WTC11 (cell line): ENCODE measurements around the gene GP2. TPM values are rescaled to one million over a fixed set of nuclear protein-coding genes. Genes with fewer than 3 reads are reported as not detected.

Source experiments
- ATAC-seq: fragments of 200-7000 bp; cut with Tn5 transposase; 2 replicates; pipeline ENCODE4 v1.10.0; 2021; ENCODE audit warnings: mild to moderate bottlenecking, moderate library complexity
- CTCF ChIA-PET: fragments of 300-600 bp; sonication (Branson Sonifier 250); formaldehyde crosslinking; loops from one replicate; lab custom pipeline; 2021; ENCODE audit warnings: antibody characterized with exemption; lab: Charles Lee
- POLR2A ChIA-PET: fragments of 350-600 bp; sonication (Branson Sonifier 250); formaldehyde crosslinking; loops from one replicate; lab custom pipeline; 2021; ENCODE audit warnings: antibody characterized with exemption; lab: Charles Lee
- DNase-seq: peaks from one replicate; pipeline ENCODE4 v3.0.0; 2021; ENCODE audit warnings: low spot score
- H3K27ac Mint-ChIP-seq: 2 replicates; pipeline ENCODE4 v1.8.0; 2021; ENCODE audit warnings: mixed read lengths
- H3K27me3 Mint-ChIP-seq: 2 replicates; pipeline ENCODE4 v1.8.0; 2021; ENCODE audit warnings: low read depth, mild to moderate bottlenecking, moderate library complexity, mixed read lengths
- H3K36me3 Mint-ChIP-seq: 2 replicates; pipeline ENCODE4 v1.8.0; 2021; ENCODE audit warnings: mixed read lengths
- H3K4me1 Mint-ChIP-seq: 2 replicates; pipeline ENCODE4 v1.8.0; 2022; ENCODE audit warnings: mixed read lengths
- H3K4me3 Mint-ChIP-seq: 2 replicates; pipeline ENCODE4 v1.8.0; 2021; ENCODE audit warnings: mild to moderate bottlenecking, moderate library complexity, mixed read lengths
- H3K9me3 Mint-ChIP-seq: 2 replicates; pipeline ENCODE4 v1.8.0; 2021; ENCODE audit warnings: mixed read lengths
- CREB1 ChIP-seq: sonication (generic); formaldehyde crosslinking; IDR thresholded peaks from 2 replicates; pipeline ENCODE4 v1.8.0; 2023; ENCODE audit warnings: mild to moderate bottlenecking, missing genetic modification reagents
- ELF4 ChIP-seq: sonication (generic); formaldehyde crosslinking; IDR thresholded peaks from 2 replicates; pipeline ENCODE4 v1.8.1; 2022; ENCODE audit warnings: low read depth, mild to moderate bottlenecking, moderate library complexity, missing genetic modification reagents
- EMX1 ChIP-seq: fragments of 250-450 bp; sonication (Bioruptor Pico); IDR thresholded peaks from 2 replicates; pipeline ENCODE4 v1.8.0; 2021; ENCODE audit warnings: mild to moderate bottlenecking
- ERG ChIP-seq: fragments of 250-450 bp; sonication (Bioruptor Pico); IDR thresholded peaks from 2 replicates; pipeline ENCODE4 v1.8.0; 2021; ENCODE audit warnings: mild to moderate bottlenecking
- ETV6 ChIP-seq: sonication (generic); formaldehyde crosslinking; IDR thresholded peaks from 2 replicates; pipeline ENCODE4 v1.8.1; 2022; ENCODE audit warnings: mild to moderate bottlenecking, missing genetic modification reagents
- FOXJ3 ChIP-seq: sonication (generic); formaldehyde crosslinking; IDR thresholded peaks from 2 replicates; pipeline ENCODE4 v1.9.0; 2021; ENCODE audit warnings: missing genetic modification reagents, mild to moderate bottlenecking, borderline replicate concordance
- FOXP1 ChIP-seq: sonication (generic); formaldehyde crosslinking; IDR thresholded peaks from 2 replicates; pipeline ENCODE4 v1.8.0; 2022; ENCODE audit warnings: missing genetic modification reagents, mild to moderate bottlenecking, moderate library complexity, borderline replicate concordance
- FOXP4 ChIP-seq: sonication (generic); formaldehyde crosslinking; IDR thresholded peaks from 2 replicates; pipeline ENCODE4 v1.8.0; 2022; ENCODE audit warnings: mild to moderate bottlenecking, missing genetic modification reagents
- GABPB1 ChIP-seq: sonication (generic); formaldehyde crosslinking; IDR thresholded peaks from 2 replicates; pipeline ENCODE4 v1.8.1; 2023; ENCODE audit warnings: mild to moderate bottlenecking, missing genetic modification reagents
- JAZF1 ChIP-seq: fragments of 250-450 bp; sonication (Bioruptor Pico); IDR thresholded peaks from 2 replicates; pipeline ENCODE4 v1.9.0; 2021; ENCODE audit warnings: moderate library complexity, mild to moderate bottlenecking, inconsistent platforms
- JUN ChIP-seq: sonication (generic); formaldehyde crosslinking; IDR thresholded peaks from 2 replicates; pipeline ENCODE4 v1.8.0; 2023; ENCODE audit warnings: mild to moderate bottlenecking, missing genetic modification reagents
- MYBL2 ChIP-seq: sonication (generic); formaldehyde crosslinking; IDR thresholded peaks from 2 replicates; pipeline ENCODE4 v1.8.1; 2023; ENCODE audit warnings: mild to moderate bottlenecking, moderate library complexity, missing genetic modification reagents
- NFYB ChIP-seq: sonication (generic); formaldehyde crosslinking; conservative IDR thresholded peaks from 2 replicates; pipeline ENCODE4 v1.8.0; 2022; ENCODE audit warnings: low read depth, missing genetic modification reagents
- NR2C2 ChIP-seq: sonication (generic); formaldehyde crosslinking; IDR thresholded peaks from 2 replicates; pipeline ENCODE4 v1.8.0; 2022; ENCODE audit warnings: mild to moderate bottlenecking, missing genetic modification reagents
- PREB ChIP-seq: sonication (generic); formaldehyde crosslinking; IDR thresholded peaks from 2 replicates; pipeline ENCODE4 v1.8.1; 2022; ENCODE audit warnings: mild to moderate bottlenecking, missing genetic modification reagents, moderate library complexity, borderline replicate concordance
- ZBTB21 ChIP-seq: sonication (generic); formaldehyde crosslinking; IDR thresholded peaks from 2 replicates; pipeline ENCODE4 v1.8.1; 2023; ENCODE audit warnings: mild to moderate bottlenecking, missing genetic modification reagents, borderline replicate concordance
- ZNF263 ChIP-seq: sonication (generic); formaldehyde crosslinking; IDR thresholded peaks from 2 replicates; pipeline ENCODE4 v1.8.1; 2022; ENCODE audit warnings: low read depth, mild to moderate bottlenecking, moderate library complexity, missing genetic modification reagents
- ZSCAN18 ChIP-seq: fragments of 250-450 bp; sonication (Bioruptor Pico); IDR thresholded peaks from 2 replicates; pipeline ENCODE4 v2.1.2; 2022; ENCODE audit warnings: mild to moderate bottlenecking, moderate library complexity
- total RNA-seq: library from RNA; stranded (reverse); gene quantifications from 3 replicates; pipeline ENCODE4 v1.2.3, GENCODE V29; 2021
- TF ChIP-seq, protein P1 (sequence below): sonication (generic); formaldehyde crosslinking; IDR thresholded peaks from 2 replicates; pipeline ENCODE4 v1.8.0; 2022; ENCODE audit warnings: mild to moderate bottlenecking, missing genetic modification reagents
- TF ChIP-seq, protein P2 (sequence below): sonication (generic); formaldehyde crosslinking; IDR thresholded peaks from 2 replicates; pipeline ENCODE4 v1.8.0; 2023; ENCODE audit warnings: missing genetic modification reagents, mild to moderate bottlenecking, borderline replicate concordance
- TF ChIP-seq, protein P3 (sequence below): sonication (generic); formaldehyde crosslinking; IDR thresholded peaks from 2 replicates; pipeline ENCODE4 v1.8.1; 2023; ENCODE audit warnings: mild to moderate bottlenecking, missing genetic modification reagents
- TF ChIP-seq, protein P4 (sequence below): sonication (generic); formaldehyde crosslinking; IDR thresholded peaks from 2 replicates; pipeline ENCODE4 v1.8.1; 2023; ENCODE audit warnings: mild to moderate bottlenecking, missing genetic modification reagents

GP2 gene
- total RNA-seq, 1 experiment from 2014 or later = 6.6 TPM

GRCh38 chr16:20318006-20318405, 9.3 kb downstream of the GP2 start:
- H3K9me3 Mint-ChIP-seq = peaks cover 8% of the 10 kb centered on the region
- no peaks in the 10 kb centered on the region for H3K36me3 Mint-ChIP-seq
- ChIA-PET CTCF (interaction anchor here (1.4 kb wide), 1 partner anchor 411 kb away, joined by 5 read pairs; no protein-coding TSS in a partner anchor), POLR2A (no interaction called here)
- H3K4me3 Mint-ChIP-seq = no peak overlapping the region
- TF ChIP-seq ZNF263 (CRISPR knock-in tag) = no peak
- no peak for TF ChIP-seq ETV6 (CRISPR knock-in tag)
- no peak for TF ChIP-seq ZSCAN18
- TF ChIP-seq, protein P1, sequence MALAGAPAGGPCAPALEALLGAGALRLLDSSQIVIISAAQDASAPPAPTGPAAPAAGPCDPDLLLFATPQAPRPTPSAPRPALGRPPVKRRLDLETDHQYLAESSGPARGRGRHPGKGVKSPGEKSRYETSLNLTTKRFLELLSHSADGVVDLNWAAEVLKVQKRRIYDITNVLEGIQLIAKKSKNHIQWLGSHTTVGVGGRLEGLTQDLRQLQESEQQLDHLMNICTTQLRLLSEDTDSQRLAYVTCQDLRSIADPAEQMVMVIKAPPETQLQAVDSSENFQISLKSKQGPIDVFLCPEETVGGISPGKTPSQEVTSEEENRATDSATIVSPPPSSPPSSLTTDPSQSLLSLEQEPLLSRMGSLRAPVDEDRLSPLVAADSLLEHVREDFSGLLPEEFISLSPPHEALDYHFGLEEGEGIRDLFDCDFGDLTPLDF = no peak
- no peak for TF ChIP-seq FOXJ3 (CRISPR knock-in tag)
- TF ChIP-seq JAZF1 (CRISPR knock-in tag) = no peak
- TF ChIP-seq ERG (CRISPR knock-in tag) = no peak
- no peak for TF ChIP-seq FOXP4 (CRISPR knock-in tag)
- TF ChIP-seq NFYB = no peak
- TF ChIP-seq NR2C2 = no peak
- TF ChIP-seq FOXP1 (CRISPR knock-in tag) = no peak
- TF ChIP-seq PREB = no peak
- TF ChIP-seq EMX1 = no peak
- H3K4me1 Mint-ChIP-seq = peaks cover 10% of the 10 kb centered on the region
- ATAC-seq = no peak
- DNase-seq = no peak
- H3K27ac Mint-ChIP-seq = no peak overlapping the region
- H3K27me3 Mint-ChIP-seq = no peaks in the 10 kb centered on the region

GRCh38 chr16:20317117-20317516, 10.2 kb downstream of the GP2 start:
- Mint-ChIP-seq H3K4me1 (peaks cover 10% of the 10 kb centered on the region), H3K36me3 (no peaks in the 10 kb centered on the region), H3K27me3 (no peaks in the 10 kb centered on the region), H3K27ac (no peak overlapping the region), H3K9me3 (peaks cover 10% of the 10 kb centered on the region), H3K4me3 (no peak overlapping the region)
- no peak for ATAC-seq
- CTCF ChIA-PET = interaction anchor here (1.4 kb wide), 1 partner anchor 410 kb away, joined by 5 read pairs; no protein-coding TSS in a partner anchor
- POLR2A ChIA-PET = no interaction called here
- DNase-seq = no peak
- no peak for TF ChIP-seq ELF4 (CRISPR knock-in tag)
- TF ChIP-seq, protein P2, sequence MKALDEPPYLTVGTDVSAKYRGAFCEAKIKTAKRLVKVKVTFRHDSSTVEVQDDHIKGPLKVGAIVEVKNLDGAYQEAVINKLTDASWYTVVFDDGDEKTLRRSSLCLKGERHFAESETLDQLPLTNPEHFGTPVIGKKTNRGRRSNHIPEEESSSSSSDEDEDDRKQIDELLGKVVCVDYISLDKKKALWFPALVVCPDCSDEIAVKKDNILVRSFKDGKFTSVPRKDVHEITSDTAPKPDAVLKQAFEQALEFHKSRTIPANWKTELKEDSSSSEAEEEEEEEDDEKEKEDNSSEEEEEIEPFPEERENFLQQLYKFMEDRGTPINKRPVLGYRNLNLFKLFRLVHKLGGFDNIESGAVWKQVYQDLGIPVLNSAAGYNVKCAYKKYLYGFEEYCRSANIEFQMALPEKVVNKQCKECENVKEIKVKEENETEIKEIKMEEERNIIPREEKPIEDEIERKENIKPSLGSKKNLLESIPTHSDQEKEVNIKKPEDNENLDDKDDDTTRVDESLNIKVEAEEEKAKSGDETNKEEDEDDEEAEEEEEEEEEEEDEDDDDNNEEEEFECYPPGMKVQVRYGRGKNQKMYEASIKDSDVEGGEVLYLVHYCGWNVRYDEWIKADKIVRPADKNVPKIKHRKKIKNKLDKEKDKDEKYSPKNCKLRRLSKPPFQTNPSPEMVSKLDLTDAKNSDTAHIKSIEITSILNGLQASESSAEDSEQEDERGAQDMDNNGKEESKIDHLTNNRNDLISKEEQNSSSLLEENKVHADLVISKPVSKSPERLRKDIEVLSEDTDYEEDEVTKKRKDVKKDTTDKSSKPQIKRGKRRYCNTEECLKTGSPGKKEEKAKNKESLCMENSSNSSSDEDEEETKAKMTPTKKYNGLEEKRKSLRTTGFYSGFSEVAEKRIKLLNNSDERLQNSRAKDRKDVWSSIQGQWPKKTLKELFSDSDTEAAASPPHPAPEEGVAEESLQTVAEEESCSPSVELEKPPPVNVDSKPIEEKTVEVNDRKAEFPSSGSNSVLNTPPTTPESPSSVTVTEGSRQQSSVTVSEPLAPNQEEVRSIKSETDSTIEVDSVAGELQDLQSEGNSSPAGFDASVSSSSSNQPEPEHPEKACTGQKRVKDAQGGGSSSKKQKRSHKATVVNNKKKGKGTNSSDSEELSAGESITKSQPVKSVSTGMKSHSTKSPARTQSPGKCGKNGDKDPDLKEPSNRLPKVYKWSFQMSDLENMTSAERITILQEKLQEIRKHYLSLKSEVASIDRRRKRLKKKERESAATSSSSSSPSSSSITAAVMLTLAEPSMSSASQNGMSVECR (CRISPR knock-in tag) = no peak
- TF ChIP-seq JUN (CRISPR knock-in tag) = no peak
- TF ChIP-seq MYBL2 (CRISPR knock-in tag) = no peak
- no peak for TF ChIP-seq CREB1 (CRISPR knock-in tag)
- TF ChIP-seq, protein P3, sequence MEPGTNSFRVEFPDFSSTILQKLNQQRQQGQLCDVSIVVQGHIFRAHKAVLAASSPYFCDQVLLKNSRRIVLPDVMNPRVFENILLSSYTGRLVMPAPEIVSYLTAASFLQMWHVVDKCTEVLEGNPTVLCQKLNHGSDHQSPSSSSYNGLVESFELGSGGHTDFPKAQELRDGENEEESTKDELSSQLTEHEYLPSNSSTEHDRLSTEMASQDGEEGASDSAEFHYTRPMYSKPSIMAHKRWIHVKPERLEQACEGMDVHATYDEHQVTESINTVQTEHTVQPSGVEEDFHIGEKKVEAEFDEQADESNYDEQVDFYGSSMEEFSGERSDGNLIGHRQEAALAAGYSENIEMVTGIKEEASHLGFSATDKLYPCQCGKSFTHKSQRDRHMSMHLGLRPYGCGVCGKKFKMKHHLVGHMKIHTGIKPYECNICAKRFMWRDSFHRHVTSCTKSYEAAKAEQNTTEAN = no peak
- TF ChIP-seq GABPB1 = no peak
- TF ChIP-seq ZBTB21 = no peak
- TF ChIP-seq, protein P4, sequence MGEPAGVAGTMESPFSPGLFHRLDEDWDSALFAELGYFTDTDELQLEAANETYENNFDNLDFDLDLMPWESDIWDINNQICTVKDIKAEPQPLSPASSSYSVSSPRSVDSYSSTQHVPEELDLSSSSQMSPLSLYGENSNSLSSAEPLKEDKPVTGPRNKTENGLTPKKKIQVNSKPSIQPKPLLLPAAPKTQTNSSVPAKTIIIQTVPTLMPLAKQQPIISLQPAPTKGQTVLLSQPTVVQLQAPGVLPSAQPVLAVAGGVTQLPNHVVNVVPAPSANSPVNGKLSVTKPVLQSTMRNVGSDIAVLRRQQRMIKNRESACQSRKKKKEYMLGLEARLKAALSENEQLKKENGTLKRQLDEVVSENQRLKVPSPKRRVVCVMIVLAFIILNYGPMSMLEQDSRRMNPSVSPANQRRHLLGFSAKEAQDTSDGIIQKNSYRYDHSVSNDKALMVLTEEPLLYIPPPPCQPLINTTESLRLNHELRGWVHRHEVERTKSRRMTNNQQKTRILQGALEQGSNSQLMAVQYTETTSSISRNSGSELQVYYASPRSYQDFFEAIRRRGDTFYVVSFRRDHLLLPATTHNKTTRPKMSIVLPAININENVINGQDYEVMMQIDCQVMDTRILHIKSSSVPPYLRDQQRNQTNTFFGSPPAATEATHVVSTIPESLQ (CRISPR knock-in tag) = no peak
